Ishikawa (cell line): ENCODE data around the gene LENEP.

ENCODE experiments used
- CEBPB ChIP-seq: IDR thresholded peaks from 2 replicates; pipeline ENCODE4 v1.6.1; 2012
- CREB1 ChIP-seq: IDR thresholded peaks from 2 replicates; pipeline ENCODE4 v1.6.1; 2012; ENCODE audit warnings: low read depth
- EGR1 ChIP-seq: IDR thresholded peaks from 2 replicates; pipeline ENCODE4 v1.6.1; 2012
- EP300 ChIP-seq: IDR thresholded peaks from 2 replicates; pipeline ENCODE4 v1.6.1; 2012; ENCODE audit warnings: borderline replicate concordance
- FOXM1 ChIP-seq: IDR thresholded peaks from 2 replicates; pipeline ENCODE4 v1.6.1; 2012; ENCODE audit warnings: low read depth, borderline replicate concordance
- MAX ChIP-seq: IDR thresholded peaks from 2 replicates; pipeline ENCODE4 v1.6.1; 2012
- NFIC ChIP-seq: IDR thresholded peaks from 2 replicates; pipeline ENCODE4 v1.6.1; 2012
- RAD21 ChIP-seq: IDR thresholded peaks from 2 replicates; pipeline ENCODE4 v1.6.1; 2012; ENCODE audit warnings: low read depth
- REST ChIP-seq: IDR thresholded peaks from 2 replicates; pipeline ENCODE4 v1.6.1; 2012; ENCODE audit warnings: low read depth, mild to moderate bottlenecking
- TAF1 ChIP-seq: IDR thresholded peaks from 2 replicates; pipeline ENCODE4 v1.6.1; 2012; ENCODE audit warnings: low read depth, mild to moderate bottlenecking
- TCF12 ChIP-seq: IDR thresholded peaks from 2 replicates; pipeline ENCODE4 v1.6.1; 2012; ENCODE audit warnings: low read depth
- TEAD4 ChIP-seq: IDR thresholded peaks from 2 replicates; pipeline ENCODE4 v1.6.1; 2012
- USF1 ChIP-seq: IDR thresholded peaks from 2 replicates; pipeline ENCODE4 v1.6.1; 2012
- YY1 ChIP-seq: IDR thresholded peaks from 2 replicates; pipeline ENCODE4 v1.6.1; 2012; ENCODE audit warnings: low read depth
- ZBTB7A ChIP-seq: IDR thresholded peaks from 2 replicates; pipeline ENCODE4 v1.6.1; 2012; ENCODE audit warnings: low read depth

LENEP gene

GRCh38 chr1:154945962-154946850 is 47.2 kb upstream of the LENEP start:
- TF ChIP-seq REST (no peak), YY1 (no peak)

- no peak for TF ChIP-seq FOXM1
- no peak for TF ChIP-seq YY1
Measured at GRCh38 chr1:154948079-154948478, 45.3 kb upstream of the LENEP start.

GRCh38 chr1:154951901-154952657 is 41.3 kb upstream of the LENEP start:
- TF ChIP-seq RAD21 (no peak), ZBTB7A (no peak), REST (no peak), USF1 (no peak), FOXM1 (no peak), YY1 (no peak), NFIC (no peak), EGR1 (no peak), TEAD4 (no peak), CREB1 (no peak), TCF12 (no peak), CEBPB (no peak), EP300 (no peak), TAF1 (no peak)

- TF ChIP-seq YY1 (no peak), RAD21 (no peak), EP300 (no peak), CREB1 (no peak), REST (no peak), TCF12 (no peak), TAF1 (no peak), ZBTB7A (no peak), NFIC (no peak), MAX (no peak), TEAD4 (no peak)
Measured at GRCh38 chr1:154952664-154953063, 40.7 kb upstream of the LENEP start.

GRCh38 chr1:154953611-154954038 is 39.8 kb upstream of the LENEP start:
- no peak for TF ChIP-seq USF1
- TF ChIP-seq TCF12, result no peak
- TF ChIP-seq RAD21, result no peak
- no peak for TF ChIP-seq ZBTB7A
- no peak for TF ChIP-seq YY1
- TF ChIP-seq EP300, result no peak
- TF ChIP-seq MAX, result no peak
- no peak for TF ChIP-seq TAF1
- TF ChIP-seq TEAD4, result no peak
- no peak for TF ChIP-seq CREB1
- no peak for TF ChIP-seq EGR1
- no peak for TF ChIP-seq CEBPB
